A549 (cell line): ENCODE data around the gene MECR. TPM values are rescaled to one million over a fixed set of nuclear protein-coding genes. Genes with fewer than 3 reads are reported as not detected.
A peak's percentile ranks its signal among the peaks of the same experiment; 100 is the strongest.

Source experiments
- ATAC-seq, 2 experiments: fragments of 200-7000 bp in 1 of 2; fragments of >200 bp in 1 of 2; cut with Nextera tagmentation in 1 of 2; cut with Tn5 transposase in 1 of 2; 3 replicates each; pipeline versions ENCODE4 v1.8.0 to v1.9.1; 2018 to 2020; ENCODE audit warnings: mild to moderate bottlenecking in 1 of 2, moderate library complexity in 1 of 2
- CTCF ChIA-PET: fragments of 300-600 bp; sonication (Branson Sonifier 250); formaldehyde crosslinking; extraction: SDS; loops from one replicate; lab custom pipeline; 2021; ENCODE audit warnings: antibody characterized with exemption, inconsistent platforms; lab: Yijun Ruan, JAX
- POLR2A ChIA-PET: fragments of 350-600 bp; formaldehyde crosslinking; extraction: SDS; loops from one replicate; lab custom pipeline; 2021; ENCODE audit warnings: antibody characterized with exemption, inconsistent platforms; lab: Yijun Ruan, JAX
- DNase-seq, 2 experiments: peaks; one replicate each; pipeline versions ENCODE4 v3.0.0 to v3.0.0-alpha.2; 2011 to 2016; ENCODE audit warnings: low read depth in 1 of 2, low spot score in 1 of 2
- FAIRE-seq: peaks from 2 replicates; lab custom pipeline; 2011; peaks lifted over from hg19 to GRCh38; lab: Jason Lieb, UNC
- H3K27ac ChIP-seq, 2 experiments: fragments of >200 bp; sonication (Bioruptor Twin); formaldehyde crosslinking; 3 replicates each; pipeline ENCODE4 v1.5.1; 2016 to 2017
- H3K4me1 ChIP-seq: fragments of >200 bp; sonication (Bioruptor Twin); formaldehyde crosslinking; 3 replicates; pipeline ENCODE4 v1.6.1; 2016
- H3K4me2 ChIP-seq: fragments of >200 bp; sonication (Bioruptor Twin); formaldehyde crosslinking; 3 replicates; pipeline ENCODE4 v1.6.1; 2016
- H3K4me3 ChIP-seq: fragments of >200 bp; sonication (Bioruptor Twin); formaldehyde crosslinking; 3 replicates; pipeline ENCODE4 v1.5.1; 2016
- H3K9me3 ChIP-seq: fragments of >200 bp; sonication (Bioruptor Twin); formaldehyde crosslinking; 3 replicates; pipeline ENCODE4 v1.6.1; 2016
- BHLHE40 ChIP-seq: IDR thresholded peaks from 2 replicates; pipeline ENCODE4 v1.6.1; 2012; ENCODE audit warnings: low read depth, low read length, inconsistent platforms
- CBX8 ChIP-seq: fragments of 200-600 bp; sonication (generic); IDR thresholded peaks from 2 replicates; pipeline ENCODE4 v1.6.1; 2016
- CEBPB ChIP-seq, 2 experiments: fragments of >200 bp in 1 of 2; sonication (Bioruptor Twin) in 1 of 2; formaldehyde crosslinking in 1 of 2; IDR thresholded peaks; 2 replicates each; pipeline ENCODE4 v1.6.1; 2012 to 2016
- FOSB ChIP-seq: fragments of 250-450 bp; sonication (Bioruptor Pico); IDR thresholded peaks from 2 replicates; pipeline ENCODE4 v1.5.0; 2020; ENCODE audit warnings: mild to moderate bottlenecking, moderate library complexity
- FOXS1 ChIP-seq: fragments of 250-450 bp; sonication (Bioruptor Pico); IDR thresholded peaks from 2 replicates; pipeline ENCODE4 v1.5.0; 2020; ENCODE audit warnings: mild to moderate bottlenecking, moderate library complexity
- HDAC2 ChIP-seq: fragments of 200-600 bp; sonication (generic); IDR thresholded peaks from 2 replicates; pipeline ENCODE4 v1.6.1; 2016
- HEYL ChIP-seq: fragments of 250-450 bp; sonication (Bioruptor Pico); IDR thresholded peaks from 2 replicates; pipeline ENCODE4 v1.8.0; 2021; ENCODE audit warnings: mild to moderate bottlenecking, moderate library complexity
- HOXB13 ChIP-seq: fragments of 250-450 bp; sonication (Bioruptor Pico); IDR thresholded peaks from 2 replicates; pipeline ENCODE4 v1.5.0; 2020; ENCODE audit warnings: low read depth, mild to moderate bottlenecking, moderate library complexity
- JUN ChIP-seq, 2 experiments: fragments of >200 bp; sonication (Bioruptor Twin); formaldehyde crosslinking; IDR thresholded peaks; 2 replicates in 1 of 2; 3 replicates in 1 of 2; pipeline ENCODE4 v1.6.1; 2016 to 2017
- KDM1A ChIP-seq: fragments of 200-600 bp; sonication (generic); IDR thresholded peaks from 2 replicates; pipeline ENCODE4 v1.6.1; 2016; ENCODE audit warnings: low read depth, mild to moderate bottlenecking
- MAFK ChIP-seq: fragments of 450-650 bp; IDR thresholded peaks from 2 replicates; pipeline ENCODE4 v1.6.1; 2014; ENCODE audit not compliant: partially characterized antibody
- NPAS2 ChIP-seq: fragments of 250-450 bp; sonication (Bioruptor Pico); IDR thresholded peaks from 2 replicates; pipeline ENCODE4 v1.8.0; 2022; ENCODE audit warnings: mild to moderate bottlenecking, moderate library complexity, borderline replicate concordance
- RFX5 ChIP-seq: fragments of 450-650 bp; IDR thresholded peaks from 2 replicates; pipeline ENCODE4 v1.7.1; 2014; ENCODE audit warnings: antibody characterized with exemption, mild to moderate bottlenecking, moderate library complexity
- RNF2 ChIP-seq: fragments of 200-600 bp; sonication (generic); IDR thresholded peaks from 2 replicates; pipeline ENCODE4 v1.6.1; 2016; ENCODE audit warnings: low read depth, mild to moderate bottlenecking, antibody characterized with exemption, moderate library complexity, borderline replicate concordance
- SMC3 ChIP-seq: fragments of >200 bp; sonication (Bioruptor Twin); formaldehyde crosslinking; IDR thresholded peaks from 3 replicates; pipeline ENCODE4 v1.6.1; 2018; ENCODE audit warnings: inconsistent platforms
- TFCP2L1 ChIP-seq: fragments of 250-450 bp; sonication (Bioruptor Pico); IDR thresholded peaks from 2 replicates; pipeline ENCODE4 v1.5.0; 2021; ENCODE audit warnings: mild to moderate bottlenecking
- TP53 ChIP-seq: fragments of 250-450 bp; sonication (Bioruptor Pico); IDR thresholded peaks from 2 replicates; pipeline ENCODE4 v1.5.0; 2021; ENCODE audit warnings: mild to moderate bottlenecking, moderate library complexity
- ZNF302 ChIP-seq: fragments of 250-450 bp; sonication (Bioruptor Pico); IDR thresholded peaks from 2 replicates; pipeline ENCODE4 v1.9.0; 2021; ENCODE audit warnings: inconsistent platforms, mild to moderate bottlenecking, moderate library complexity
- WGBS: methylation state at CpG from one replicate; pipeline ENCODE4 v1.1.6; 2017; ENCODE audit errors: missing lambda C conversion rate; 5-methylcytosine and 5-hydroxymethylcytosine counted together
- polyA plus RNA-seq, 4 experiments: library from polyadenylated mRNA; depleted of rRNA in 3 of 4; stranded (reverse); fragments of >200 nt; fragmentation: RNase III in 1 of 4; extraction: RNeasy Plus Mini Kit Qiagen cat#74134 plus additional on column Dnase treatment in 1 of 4; gene quantifications; 2 replicates in 3 of 4; 3 replicates in 1 of 4; pipeline ENCODE4 v1.2.3, GENCODE V29; 2011 to 2017
- TF ChIP-seq, protein P1 (sequence below): fragments of 200-600 bp; sonication (generic); IDR thresholded peaks from 2 replicates; pipeline ENCODE4 v1.6.1; 2016; ENCODE audit warnings: antibody characterized with exemption, mild to moderate bottlenecking, moderate library complexity
- TF ChIP-seq, protein P2 (sequence below): fragments of 250-450 bp; sonication (Bioruptor Pico); IDR thresholded peaks from 2 replicates; pipeline ENCODE4 v1.5.0; 2021; ENCODE audit warnings: mild to moderate bottlenecking, moderate library complexity, borderline replicate concordance
- TF ChIP-seq, protein P3 (sequence below): fragments of 150-350 bp; IDR thresholded peaks from 2 replicates; pipeline ENCODE4 v1.6.1; 2014; ENCODE audit warnings: low read depth, mild to moderate bottlenecking, low read length

The MECR gene
- polyA plus RNA-seq, 2 of the 4 experiments (the other 2 are of a cell fraction), result 14.2 to 21.4 TPM

DNA sequence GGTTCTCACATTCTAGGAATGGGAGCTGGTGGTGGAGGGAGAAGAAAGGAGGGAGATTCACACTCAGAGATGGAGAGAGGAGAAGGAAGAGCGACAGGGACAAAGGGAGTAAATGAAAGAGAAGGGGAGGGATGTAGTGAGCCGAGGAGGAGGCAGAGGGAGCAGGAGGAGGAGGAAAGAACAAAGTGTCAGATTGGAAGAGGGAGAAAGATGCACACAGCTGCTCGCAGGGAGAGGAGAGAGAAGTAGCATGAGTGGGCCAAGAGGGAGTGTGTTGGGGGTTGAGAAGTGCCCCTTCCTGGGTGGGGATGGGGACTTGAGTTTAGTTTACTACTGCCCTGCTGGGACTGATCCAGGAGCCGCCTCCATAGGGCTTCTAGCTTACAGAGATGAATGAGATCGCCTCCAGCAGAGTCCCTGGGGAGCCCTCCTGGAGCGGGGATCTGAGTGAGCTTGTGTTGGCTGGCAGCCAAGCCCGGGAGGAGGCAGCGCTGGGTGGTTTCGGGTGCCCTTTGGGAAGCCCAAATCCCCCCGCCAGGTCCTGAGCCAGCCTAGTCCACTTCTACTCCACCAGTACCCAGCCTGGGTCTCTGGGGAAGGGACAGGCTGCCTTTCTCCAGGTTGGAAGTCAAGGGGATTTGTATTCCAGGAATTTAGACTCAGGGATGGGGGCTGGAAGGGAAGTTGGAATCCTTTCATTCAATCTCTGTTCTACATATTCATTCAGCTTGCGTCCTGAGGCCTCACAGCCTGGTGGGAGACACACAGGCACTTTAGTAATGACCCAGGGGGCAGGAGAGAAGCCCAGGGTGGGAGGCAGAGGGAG, 26.5 kb upstream of the MECR start:
- ChIA-PET CTCF (interaction anchor here (0.6 to 1.3 kb wide), 4 partner anchors 10 to 766 kb away, joined by 4 to 8 read pairs (median 4); partner anchors contain the start of gene PTPRU), POLR2A (interaction anchor here (0.7 kb wide), 1 partner anchor 27 kb away, joined by 3 read pairs; the partner anchor contains the start of gene MECR)
- H3K4me1 ChIP-seq, result peaks cover 26% of the 10 kb centered on the region
- no peak for TF ChIP-seq FOXS1 (CRISPR knock-in tag)
- TF ChIP-seq JUN (IDR thresholded peaks at IDR 0.05), result 0 out of 5 replicates have a peak, but pooled peaks of 1 of the 2 experiments have one; percentile 33
- FAIRE-seq (no peak), DNase-seq (peak in 1 of 2 experiments; percentile 33), ATAC-seq (peak; percentile 68 to 71; a peak in 5 of 6 replicates)
- H3K9me3 ChIP-seq, result no peaks in the 10 kb centered on the region
- 19% methylated on average over 10 of the region's 11 CpGs for WGBS
- H3K4me2 ChIP-seq, result peak overlapping the region; percentile 68
- H3K4me3 ChIP-seq, result no peak overlapping the region
- H3K27ac ChIP-seq, result peak overlapping the region; percentile 57 to 80

GRCh38 chr1:29256394-29256793, 25.7 kb upstream of the MECR start:
- no peaks in the 10 kb centered on the region for H3K9me3 ChIP-seq
- WGBS, result 53% methylated on average over 5 of the region's 5 CpGs
- no peak overlapping the region for H3K4me3 ChIP-seq
- peak; percentile 66 to 71; a peak in 5 of 6 replicates for ATAC-seq
- peak overlapping the region; percentile 68 for H3K4me2 ChIP-seq
- no peak for FAIRE-seq
- ChIA-PET POLR2A (interaction anchor here (0.7 kb wide), 1 partner anchor 26 kb away, joined by 3 read pairs; the partner anchor contains the start of gene MECR), CTCF (interaction anchor here (1.0 to 1.3 kb wide), 3 partner anchors 10 to 20 kb away, joined by 3 to 8 read pairs (median 3); partner anchors contain the start of gene PTPRU)
- H3K27ac ChIP-seq, result peak overlapping the region; percentile 57 to 80; a peak in 5 of 6 replicates
- H3K4me1 ChIP-seq, result peaks cover 26% of the 10 kb centered on the region
- DNase-seq, result peak in 1 of 2 experiments; percentile 29
- TF ChIP-seq FOSB, result no peak
- TF ChIP-seq, protein P1, sequence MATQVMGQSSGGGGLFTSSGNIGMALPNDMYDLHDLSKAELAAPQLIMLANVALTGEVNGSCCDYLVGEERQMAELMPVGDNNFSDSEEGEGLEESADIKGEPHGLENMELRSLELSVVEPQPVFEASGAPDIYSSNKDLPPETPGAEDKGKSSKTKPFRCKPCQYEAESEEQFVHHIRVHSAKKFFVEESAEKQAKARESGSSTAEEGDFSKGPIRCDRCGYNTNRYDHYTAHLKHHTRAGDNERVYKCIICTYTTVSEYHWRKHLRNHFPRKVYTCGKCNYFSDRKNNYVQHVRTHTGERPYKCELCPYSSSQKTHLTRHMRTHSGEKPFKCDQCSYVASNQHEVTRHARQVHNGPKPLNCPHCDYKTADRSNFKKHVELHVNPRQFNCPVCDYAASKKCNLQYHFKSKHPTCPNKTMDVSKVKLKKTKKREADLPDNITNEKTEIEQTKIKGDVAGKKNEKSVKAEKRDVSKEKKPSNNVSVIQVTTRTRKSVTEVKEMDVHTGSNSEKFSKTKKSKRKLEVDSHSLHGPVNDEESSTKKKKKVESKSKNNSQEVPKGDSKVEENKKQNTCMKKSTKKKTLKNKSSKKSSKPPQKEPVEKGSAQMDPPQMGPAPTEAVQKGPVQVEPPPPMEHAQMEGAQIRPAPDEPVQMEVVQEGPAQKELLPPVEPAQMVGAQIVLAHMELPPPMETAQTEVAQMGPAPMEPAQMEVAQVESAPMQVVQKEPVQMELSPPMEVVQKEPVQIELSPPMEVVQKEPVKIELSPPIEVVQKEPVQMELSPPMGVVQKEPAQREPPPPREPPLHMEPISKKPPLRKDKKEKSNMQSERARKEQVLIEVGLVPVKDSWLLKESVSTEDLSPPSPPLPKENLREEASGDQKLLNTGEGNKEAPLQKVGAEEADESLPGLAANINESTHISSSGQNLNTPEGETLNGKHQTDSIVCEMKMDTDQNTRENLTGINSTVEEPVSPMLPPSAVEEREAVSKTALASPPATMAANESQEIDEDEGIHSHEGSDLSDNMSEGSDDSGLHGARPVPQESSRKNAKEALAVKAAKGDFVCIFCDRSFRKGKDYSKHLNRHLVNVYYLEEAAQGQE, result no peak
- TF ChIP-seq TFCP2L1 (CRISPR knock-in tag), result no peak
- TF ChIP-seq RFX5, result no peak
- TF ChIP-seq KDM1A, result no peak
- TF ChIP-seq FOXS1 (CRISPR knock-in tag), result no peak
- TF ChIP-seq HOXB13, result no peak
- no peak for TF ChIP-seq MAFK
- TF ChIP-seq SMC3, result no peak
- TF ChIP-seq, protein P2, sequence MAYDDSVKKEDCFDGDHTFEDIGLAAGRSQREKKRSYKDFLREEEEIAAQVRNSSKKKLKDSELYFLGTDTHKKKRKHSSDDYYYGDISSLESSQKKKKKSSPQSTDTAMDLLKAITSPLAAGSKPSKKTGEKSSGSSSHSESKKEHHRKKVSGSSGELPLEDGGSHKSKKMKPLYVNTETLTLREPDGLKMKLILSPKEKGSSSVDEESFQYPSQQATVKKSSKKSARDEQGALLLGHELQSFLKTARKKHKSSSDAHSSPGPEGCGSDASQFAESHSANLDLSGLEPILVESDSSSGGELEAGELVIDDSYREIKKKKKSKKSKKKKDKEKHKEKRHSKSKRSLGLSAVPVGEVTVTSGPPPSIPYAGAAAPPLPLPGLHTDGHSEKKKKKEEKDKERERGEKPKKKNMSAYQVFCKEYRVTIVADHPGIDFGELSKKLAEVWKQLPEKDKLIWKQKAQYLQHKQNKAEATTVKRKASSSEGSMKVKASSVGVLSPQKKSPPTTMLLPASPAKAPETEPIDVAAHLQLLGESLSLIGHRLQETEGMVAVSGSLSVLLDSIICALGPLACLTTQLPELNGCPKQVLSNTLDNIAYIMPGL (CRISPR knock-in tag), result no peak
- no peak for TF ChIP-seq CEBPB (IDR thresholded peaks at IDR 0.05)
- TF ChIP-seq NPAS2 (CRISPR knock-in tag), result no peak
- TF ChIP-seq ZNF302 (CRISPR knock-in tag), result no peak
- TF ChIP-seq, protein P3, sequence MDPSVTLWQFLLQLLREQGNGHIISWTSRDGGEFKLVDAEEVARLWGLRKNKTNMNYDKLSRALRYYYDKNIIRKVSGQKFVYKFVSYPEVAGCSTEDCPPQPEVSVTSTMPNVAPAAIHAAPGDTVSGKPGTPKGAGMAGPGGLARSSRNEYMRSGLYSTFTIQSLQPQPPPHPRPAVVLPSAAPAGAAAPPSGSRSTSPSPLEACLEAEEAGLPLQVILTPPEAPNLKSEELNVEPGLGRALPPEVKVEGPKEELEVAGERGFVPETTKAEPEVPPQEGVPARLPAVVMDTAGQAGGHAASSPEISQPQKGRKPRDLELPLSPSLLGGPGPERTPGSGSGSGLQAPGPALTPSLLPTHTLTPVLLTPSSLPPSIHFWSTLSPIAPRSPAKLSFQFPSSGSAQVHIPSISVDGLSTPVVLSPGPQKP, result no peak
- no peak for TF ChIP-seq HDAC2
- TF ChIP-seq HEYL, result no peak
- no peak for TF ChIP-seq CBX8
- no peak for TF ChIP-seq BHLHE40
- no peak for TF ChIP-seq RNF2
- TF ChIP-seq TP53 (CRISPR knock-in tag), result no peak
